ENCODE results near the gene ADAM8. TPM values are rescaled to one million over a fixed set of nuclear protein-coding genes. Genes with fewer than 3 reads are reported as not detected.

ADAM8 gene
- polyA plus RNA-seq, 1 of the 3 experiments (the other 2 are of a cell fraction), result 1.7 TPM

DNA sequence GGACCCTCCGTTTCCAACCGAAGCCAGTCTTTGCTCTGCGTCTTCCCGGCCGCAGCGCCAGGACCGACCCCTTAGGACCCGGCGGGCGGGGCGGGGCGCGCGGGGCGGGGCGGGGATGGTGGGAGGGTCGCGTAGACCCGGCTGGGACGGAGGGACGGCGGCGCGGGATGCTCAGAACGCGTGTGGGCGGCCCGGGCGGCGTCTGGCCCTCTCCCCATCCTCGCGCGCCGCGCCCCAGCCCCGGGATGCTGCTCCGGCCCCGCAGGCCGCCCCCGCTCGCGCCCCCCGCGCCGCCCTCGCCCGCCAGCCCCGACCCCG is 46.7 kb downstream of the ADAM8 start, which contains the start of gene UTF1:
Gene UTF1 (plus strand): TSS at position 174 of the 318 bp plus-strand sequence. CDS start 72 bp downstream, at position 246.
- TF ChIP-seq, protein P1, sequence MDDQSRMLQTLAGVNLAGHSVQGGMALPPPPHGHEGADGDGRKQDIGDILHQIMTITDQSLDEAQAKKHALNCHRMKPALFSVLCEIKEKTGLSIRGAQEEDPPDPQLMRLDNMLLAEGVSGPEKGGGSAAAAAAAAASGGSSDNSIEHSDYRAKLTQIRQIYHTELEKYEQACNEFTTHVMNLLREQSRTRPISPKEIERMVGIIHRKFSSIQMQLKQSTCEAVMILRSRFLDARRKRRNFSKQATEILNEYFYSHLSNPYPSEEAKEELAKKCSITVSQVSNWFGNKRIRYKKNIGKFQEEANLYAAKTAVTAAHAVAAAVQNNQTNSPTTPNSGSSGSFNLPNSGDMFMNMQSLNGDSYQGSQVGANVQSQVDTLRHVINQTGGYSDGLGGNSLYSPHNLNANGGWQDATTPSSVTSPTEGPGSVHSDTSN (IDR thresholded peaks at IDR 0.05), result no peak
- TF ChIP-seq EZH2phosphoT487 (IDR thresholded peaks at IDR 0.05; ENCODE audit: borderline replicate concordance, low read depth) (no peak), NFIC (IDR thresholded peaks at IDR 0.05; ENCODE audit: borderline replicate concordance) (no peak)
- TF ChIP-seq, protein P2, sequence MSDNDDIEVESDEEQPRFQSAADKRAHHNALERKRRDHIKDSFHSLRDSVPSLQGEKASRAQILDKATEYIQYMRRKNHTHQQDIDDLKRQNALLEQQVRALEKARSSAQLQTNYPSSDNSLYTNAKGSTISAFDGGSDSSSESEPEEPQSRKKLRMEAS (IDR thresholded peaks at IDR 0.05; ENCODE audit: low read depth), result no peak
- H3K36me3 ChIP-seq (replicated peaks in 1 of 2; ENCODE audit: control insufficient read depth in 1 of 2, insufficient read depth in 2 of 2, low read length in 1 of 2), result no peaks in the 10 kb centered on the region
- H3K4me3 ChIP-seq (ENCODE audit: low read depth in 2 of 2, low read length in 1 of 2), result no peak within 1 kb of the TSS
- DNase-seq, result no peak
- no peaks in the 10 kb centered on the region for H3K9me3 ChIP-seq
- ChIA-PET CTCF (no interaction called here), POLR2A (no interaction called here)
- no peak within 1 kb of the TSS for H2AFZ ChIP-seq (ENCODE audit: low read depth)
- H3K4me2 ChIP-seq, result no peak within 1 kb of the TSS
- H3K4me1 ChIP-seq (ENCODE audit: control insufficient read depth in 1 of 2, insufficient read depth in 2 of 2, low read depth in 1 of 2, low read length in 1 of 2), result no peaks in the 10 kb centered on the region
- H3K79me2 ChIP-seq (ENCODE audit: insufficient read depth), result no peaks in the 10 kb centered on the region
- H3F3A ChIP-seq (replicated peaks; ENCODE audit: insufficient read depth), result no peaks in the 10 kb centered on the region
- WGBS (ENCODE audit: low lambda C conversion rate), result 7% methylated on average over 9 of the region's 49 CpGs
- no peaks in the 10 kb centered on the region for H4K20me1 ChIP-seq (ENCODE audit: insufficient read depth)
- no peak within 1 kb of the TSS for H3K9ac ChIP-seq
- H3K27me3 ChIP-seq (ENCODE audit: insufficient read depth), result peaks cover 51% of the 10 kb centered on the region
- H3K9me2 ChIP-seq, result no peaks in the 10 kb centered on the region
- no peak within 1 kb of the TSS for H3K27ac ChIP-seq (ENCODE audit: low read depth in 2 of 2, low read length in 1 of 2)

DNA sequence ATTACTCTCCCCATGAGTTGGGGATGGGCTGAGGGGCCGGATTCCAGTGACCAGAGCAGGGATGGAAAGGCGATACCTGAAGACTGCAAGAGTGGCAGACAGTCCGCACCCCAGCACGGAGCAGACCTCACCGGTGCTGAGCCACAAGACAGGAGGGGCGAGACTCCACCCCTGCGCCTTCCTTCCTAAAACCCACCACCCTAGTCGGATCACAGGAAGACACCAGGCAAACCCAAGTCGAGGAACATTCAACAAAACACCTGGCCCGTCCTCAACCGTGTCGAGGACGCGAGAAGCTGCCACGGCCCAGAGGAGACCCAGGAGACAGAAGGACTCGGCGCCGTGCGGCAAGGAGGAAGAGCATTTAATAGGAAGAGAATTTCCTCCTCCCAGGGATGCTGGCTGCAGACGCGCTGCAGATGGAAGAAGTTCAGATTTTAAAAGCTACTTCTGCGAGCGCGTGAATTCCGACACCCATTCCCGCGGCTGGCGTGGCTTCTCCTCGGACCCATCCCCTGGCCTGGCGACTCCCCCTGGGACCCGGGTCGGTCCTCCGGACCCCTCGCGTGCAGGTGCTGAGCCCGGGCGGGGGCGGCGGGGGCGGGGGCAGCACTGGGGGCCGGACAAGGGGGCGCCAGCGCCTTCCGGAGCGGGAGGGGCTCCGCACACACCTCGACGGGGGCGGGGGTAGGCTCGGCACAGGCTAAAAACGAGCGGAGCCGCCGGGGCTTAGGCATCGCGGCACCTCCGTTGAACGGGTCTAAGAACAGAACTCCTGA is 47.2 kb downstream of the ADAM8 start:
- POLR2A ChIA-PET, result no interaction called here
- no peak for DNase-seq
- 48% methylated on average over 22 of the region's 58 CpGs for WGBS (ENCODE audit: low lambda C conversion rate)
- TF ChIP-seq RAD21 (IDR thresholded peaks at IDR 0.05; ENCODE audit: low read length) (no peak), YY1 (IDR thresholded peaks at IDR 0.05; ENCODE audit: low read depth) (no peak), EZH2phosphoT487 (IDR thresholded peaks at IDR 0.05; ENCODE audit: borderline replicate concordance, low read depth) (no peak), NFIC (IDR thresholded peaks at IDR 0.05; ENCODE audit: borderline replicate concordance) (no peak), FOSL2 (IDR thresholded peaks at IDR 0.05; ENCODE audit: borderline replicate concordance, low read depth) (no peak)
- TF ChIP-seq, protein P2 (IDR thresholded peaks at IDR 0.05; ENCODE audit: low read depth), result no peak
- TF ChIP-seq, protein P1 (IDR thresholded peaks at IDR 0.05), result no peak
- TF ChIP-seq, protein P3, sequence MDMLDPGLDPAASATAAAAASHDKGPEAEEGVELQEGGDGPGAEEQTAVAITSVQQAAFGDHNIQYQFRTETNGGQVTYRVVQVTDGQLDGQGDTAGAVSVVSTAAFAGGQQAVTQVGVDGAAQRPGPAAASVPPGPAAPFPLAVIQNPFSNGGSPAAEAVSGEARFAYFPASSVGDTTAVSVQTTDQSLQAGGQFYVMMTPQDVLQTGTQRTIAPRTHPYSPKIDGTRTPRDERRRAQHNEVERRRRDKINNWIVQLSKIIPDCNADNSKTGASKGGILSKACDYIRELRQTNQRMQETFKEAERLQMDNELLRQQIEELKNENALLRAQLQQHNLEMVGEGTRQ (IDR thresholded peaks at IDR 0.05; ENCODE audit: borderline replicate concordance, low read depth, low read length), result no peak
- Histone ChIP-seq H3K9me2 (no peaks in the 10 kb centered on the region), H3K9ac (no peak overlapping the region), H3K4me1 (ENCODE audit: control insufficient read depth in 1 of 2, insufficient read depth in 2 of 2, low read depth in 1 of 2, low read length in 1 of 2) (no peaks in the 10 kb centered on the region), H3K4me2 (no peak overlapping the region), H3F3A (replicated peaks; ENCODE audit: insufficient read depth) (no peaks in the 10 kb centered on the region), H3K79me2 (ENCODE audit: insufficient read depth) (no peaks in the 10 kb centered on the region), H3K27ac (ENCODE audit: low read depth in 2 of 2, low read length in 1 of 2) (no peak overlapping the region), H3K9me3 (no peaks in the 10 kb centered on the region), H2AFZ (ENCODE audit: low read depth) (no peak overlapping the region), H3K4me3 (ENCODE audit: low read depth in 2 of 2, low read length in 1 of 2) (no peak overlapping the region), H3K27me3 (ENCODE audit: insufficient read depth) (peaks cover 50% of the 10 kb centered on the region), H3K36me3 (replicated peaks in 1 of 2; ENCODE audit: control insufficient read depth in 1 of 2, insufficient read depth in 2 of 2, low read length in 1 of 2) (no peaks in the 10 kb centered on the region), H4K20me1 (ENCODE audit: insufficient read depth) (no peaks in the 10 kb centered on the region)
- CTCF ChIA-PET, result interaction anchor here (1.2 kb wide), 1 partner anchor 86 kb away, joined by 3 read pairs; no protein-coding TSS in a partner anchor
